Activated naive CD8-positive, alpha-beta T cell treated with anti-CD3 and anti-CD28 coated beads, Interleukin-2, amount 10 ng/mL, durations not matched to agents 7 days and 5 days (primary cell): ENCODE results near the gene L3MBTL4. TPM values are rescaled to one million over a fixed set of nuclear protein-coding genes. Genes with fewer than 3 reads are reported as not detected.

ENCODE experiments used
- ATAC-seq: fragments of 150-1000 bp; cut with Tn5 transposase; one replicate; pipeline ENCODE4 v1.10.0; 2021; ENCODE audit warnings: low read depth, moderate library complexity
- POLR2A ChIA-PET: fragments of 350-600 bp; sonication (Branson Sonifier 250); formaldehyde crosslinking; loops from one replicate; lab custom pipeline; 2021; ENCODE audit warnings: antibody characterized with exemption; lab: Charles Lee
- DNase-seq: peaks from one replicate; pipeline ENCODE4 v3.0.0; 2021
- H3K27ac Mint-ChIP-seq: one replicate; pipeline ENCODE4 v1.8.0; 2022; ENCODE audit warnings: mild to moderate bottlenecking, mixed read lengths
- H3K27me3 Mint-ChIP-seq: one replicate; pipeline ENCODE4 v1.8.0; 2022; ENCODE audit warnings: mild to moderate bottlenecking, moderate library complexity, mixed read lengths
- H3K36me3 Mint-ChIP-seq: one replicate; pipeline ENCODE4 v1.8.0; 2021; ENCODE audit warnings: mild to moderate bottlenecking, mixed read lengths
- H3K4me1 Mint-ChIP-seq: one replicate; pipeline ENCODE4 v1.8.0; 2021; ENCODE audit warnings: mixed read lengths
- H3K4me3 Mint-ChIP-seq: one replicate; pipeline ENCODE4 v1.8.0; 2022; ENCODE audit warnings: mild to moderate bottlenecking, moderate library complexity, mixed read lengths
- H3K9me3 Mint-ChIP-seq: one replicate; pipeline ENCODE4 v1.8.0; 2021; ENCODE audit warnings: mixed read lengths
- total RNA-seq, 2 experiments: library from RNA; stranded (reverse); gene quantifications; one replicate each; pipeline ENCODE4 v1.2.3, GENCODE V29; 2021

The L3MBTL4 gene
- total RNA-seq, 2 experiments from 2014 or later = 0.08 to 0.09 TPM

GRCh38 chr18:5969355-5969988 is 445.2 kb downstream of the L3MBTL4 start:
- POLR2A ChIA-PET = no interaction called here
- no peaks in the 10 kb centered on the region for H3K27me3 Mint-ChIP-seq
- no peak overlapping the region for H3K27ac Mint-ChIP-seq
- no peak overlapping the region for H3K4me3 Mint-ChIP-seq
- no peaks in the 10 kb centered on the region for H3K9me3 Mint-ChIP-seq
- ATAC-seq = no peak
- peaks cover 7% of the 10 kb centered on the region for H3K4me1 Mint-ChIP-seq
- H3K36me3 Mint-ChIP-seq = no peaks in the 10 kb centered on the region
- DNase-seq = no peak

- ATAC-seq = no peak
- Mint-ChIP-seq H3K9me3 (no peaks in the 10 kb centered on the region), H3K36me3 (no peaks in the 10 kb centered on the region), H3K27me3 (no peaks in the 10 kb centered on the region), H3K4me1 (peaks cover 7% of the 10 kb centered on the region), H3K4me3 (no peak overlapping the region), H3K27ac (no peak overlapping the region)
- POLR2A ChIA-PET = no interaction called here
- DNase-seq = no peak
These were observed 447.0 kb downstream of the L3MBTL4 start for GRCh38 chr18:5967666-5968065.

- no peak for DNase-seq
- POLR2A ChIA-PET = no interaction called here
- no peak for ATAC-seq
- no peaks in the 10 kb centered on the region for H3K27me3 Mint-ChIP-seq
- no peaks in the 10 kb centered on the region for H3K9me3 Mint-ChIP-seq
- no peaks in the 10 kb centered on the region for H3K36me3 Mint-ChIP-seq
- H3K27ac Mint-ChIP-seq = no peak overlapping the region
- H3K4me1 Mint-ChIP-seq = peaks cover 7% of the 10 kb centered on the region
- no peak overlapping the region for H3K4me3 Mint-ChIP-seq
These were observed 447.7 kb downstream of the L3MBTL4 start for GRCh38 chr18:5967007-5967406.

GRCh38 chr18:5966514-5966913 is 448.2 kb downstream of the L3MBTL4 start:
- no peak for DNase-seq
- Mint-ChIP-seq H3K4me1 (peaks cover 7% of the 10 kb centered on the region), H3K36me3 (no peaks in the 10 kb centered on the region), H3K27ac (no peak overlapping the region), H3K27me3 (no peaks in the 10 kb centered on the region), H3K9me3 (no peaks in the 10 kb centered on the region), H3K4me3 (no peak overlapping the region)
- POLR2A ChIA-PET = no interaction called here
- no peak for ATAC-seq

GRCh38 chr18:5964996-5965395 is 449.7 kb downstream of the L3MBTL4 start:
- DNase-seq = no peak
- Mint-ChIP-seq H3K27ac (no peak overlapping the region), H3K36me3 (no peaks in the 10 kb centered on the region), H3K4me3 (no peak overlapping the region), H3K9me3 (no peaks in the 10 kb centered on the region), H3K4me1 (peaks cover 4% of the 10 kb centered on the region), H3K27me3 (no peaks in the 10 kb centered on the region)
- no peak for ATAC-seq
- POLR2A ChIA-PET = no interaction called here

GRCh38 chr18:5964596-5964995 is 450.1 kb downstream of the L3MBTL4 start:
- Mint-ChIP-seq H3K4me1 (peaks cover 2% of the 10 kb centered on the region), H3K27ac (no peak overlapping the region), H3K36me3 (no peaks in the 10 kb centered on the region), H3K9me3 (no peaks in the 10 kb centered on the region), H3K27me3 (no peaks in the 10 kb centered on the region), H3K4me3 (no peak overlapping the region)
- no peak for DNase-seq
- POLR2A ChIA-PET = no interaction called here
- no peak for ATAC-seq

GRCh38 chr18:5964108-5964507 is 450.6 kb downstream of the L3MBTL4 start:
- Mint-ChIP-seq H3K27me3 (no peaks in the 10 kb centered on the region), H3K4me3 (no peak overlapping the region), H3K9me3 (no peaks in the 10 kb centered on the region), H3K4me1 (peaks cover 2% of the 10 kb centered on the region), H3K27ac (no peak overlapping the region), H3K36me3 (no peaks in the 10 kb centered on the region)
- ATAC-seq = no peak
- POLR2A ChIA-PET = no interaction called here
- DNase-seq = no peak

- Mint-ChIP-seq H3K36me3 (no peaks in the 10 kb centered on the region), H3K27ac (no peak overlapping the region), H3K4me3 (no peak overlapping the region), H3K9me3 (no peaks in the 10 kb centered on the region), H3K27me3 (no peaks in the 10 kb centered on the region), H3K4me1 (peaks cover 2% of the 10 kb centered on the region)
- POLR2A ChIA-PET = no interaction called here
- DNase-seq = no peak
- ATAC-seq = no peak
These were observed 451.4 kb downstream of the L3MBTL4 start for GRCh38 chr18:5963267-5963666.

- DNase-seq = no peak
- H3K27ac Mint-ChIP-seq = no peak overlapping the region
- H3K36me3 Mint-ChIP-seq = no peaks in the 10 kb centered on the region
- no peaks in the 10 kb centered on the region for H3K9me3 Mint-ChIP-seq
- peaks cover 2% of the 10 kb centered on the region for H3K4me1 Mint-ChIP-seq
- POLR2A ChIA-PET = no interaction called here
- ATAC-seq = no peak
- H3K27me3 Mint-ChIP-seq = no peaks in the 10 kb centered on the region
- no peak overlapping the region for H3K4me3 Mint-ChIP-seq
These were observed 452.3 kb downstream of the L3MBTL4 start for GRCh38 chr18:5962362-5962761.

- Mint-ChIP-seq H3K36me3 (no peaks in the 10 kb centered on the region), H3K27ac (no peak overlapping the region), H3K9me3 (no peaks in the 10 kb centered on the region), H3K4me3 (no peak overlapping the region), H3K4me1 (peaks cover 2% of the 10 kb centered on the region), H3K27me3 (no peaks in the 10 kb centered on the region)
- DNase-seq (no peak), ATAC-seq (no peak)
- POLR2A ChIA-PET = no interaction called here
These were observed 452.9 kb downstream of the L3MBTL4 start for GRCh38 chr18:5961828-5962150.

- Mint-ChIP-seq H3K27ac (no peak overlapping the region), H3K36me3 (no peaks in the 10 kb centered on the region), H3K27me3 (no peaks in the 10 kb centered on the region), H3K4me3 (no peak overlapping the region), H3K9me3 (no peaks in the 10 kb centered on the region), H3K4me1 (peaks cover 2% of the 10 kb centered on the region)
- ATAC-seq (no peak), DNase-seq (no peak)
- POLR2A ChIA-PET = no interaction called here
These were observed 453.4 kb downstream of the L3MBTL4 start for GRCh38 chr18:5961097-5961827.

GRCh38 chr18:5958822-5959221 is 455.9 kb downstream of the L3MBTL4 start:
- POLR2A ChIA-PET = no interaction called here
- Mint-ChIP-seq H3K27ac (no peak overlapping the region), H3K4me3 (no peak overlapping the region)

GRCh38 chr18:5955861-5956260 is 458.9 kb downstream of the L3MBTL4 start:
- Mint-ChIP-seq H3K27me3 (no peaks in the 10 kb centered on the region), H3K36me3 (no peaks in the 10 kb centered on the region), H3K9me3 (no peaks in the 10 kb centered on the region), H3K4me1 (no peaks in the 10 kb centered on the region), H3K27ac (no peak overlapping the region), H3K4me3 (no peak overlapping the region)
- POLR2A ChIA-PET = no interaction called here
- ATAC-seq (no peak), DNase-seq (no peak)

More at GRCh38 chr18:5958822-5959221, 455.9 kb downstream of the L3MBTL4 start:
- ATAC-seq = no peak
- Mint-ChIP-seq H3K4me1 (no peaks in the 10 kb centered on the region), H3K27me3 (no peaks in the 10 kb centered on the region), H3K36me3 (no peaks in the 10 kb centered on the region), H3K9me3 (no peaks in the 10 kb centered on the region)
- no peak for DNase-seq

- Mint-ChIP-seq H3K36me3 (no peaks in the 10 kb centered on the region), H3K27ac (no peak overlapping the region), H3K27me3 (no peaks in the 10 kb centered on the region), H3K4me3 (no peak overlapping the region), H3K4me1 (no peaks in the 10 kb centered on the region), H3K9me3 (no peaks in the 10 kb centered on the region)
- POLR2A ChIA-PET = no interaction called here
- ATAC-seq (no peak), DNase-seq (no peak)
These were observed 463.1 kb downstream of the L3MBTL4 start for GRCh38 chr18:5951515-5952091.
